K562 (cell line): Measurements from ENCODE around the gene THOC7.

Source experiments
- FOS ChIP-seq: IDR thresholded peaks from 3 replicates; pipeline ENCODE4 v1.6.1; 2011; ENCODE audit not compliant: insufficient read length; ENCODE audit errors: extremely low read depth
- RAD21 ChIP-seq, 2 experiments: fragments of 250-450 bp in 1 of 2; fragments of 450-650 bp in 1 of 2; sonication (Bioruptor Pico) in 1 of 2; formaldehyde crosslinking in 1 of 2; IDR thresholded peaks in 1 of 2; conservative IDR thresholded peaks in 1 of 2; 2 replicates each; pipeline versions ENCODE4 v1.4.0 to v1.8.0; 2020 to 2022; ENCODE audit warnings: mild to moderate bottlenecking in 2 of 2, moderate library complexity in 1 of 2
- RBM22 ChIP-seq: fragments of 200-400 bp; formaldehyde crosslinking; IDR thresholded peaks from 2 replicates; pipeline ENCODE4 v1.6.1; 2018; ENCODE audit warnings: low read length, low read depth; ENCODE audit not compliant: poor library complexity, severe bottlenecking
- RFX5 ChIP-seq: IDR thresholded peaks from 2 replicates; pipeline ENCODE4 v1.6.1; 2011; ENCODE audit warnings: low read depth, mild to moderate bottlenecking, improper control_type of control experiment, low read length
- ZNF140 ChIP-seq: fragments of 250-450 bp; sonication (Bioruptor Pico); IDR thresholded peaks from 2 replicates; pipeline ENCODE4 v1.8.0; 2021; ENCODE audit warnings: moderate library complexity, mild to moderate bottlenecking, inconsistent platforms
- ZNF408 ChIP-seq: fragments of 250-450 bp; sonication (Bioruptor Pico); IDR thresholded peaks from 2 replicates; pipeline ENCODE4 v1.4.0; 2020; ENCODE audit warnings: low read depth, mild to moderate bottlenecking, moderate library complexity
- TF ChIP-seq, protein P1 (sequence below): IDR thresholded peaks from 2 replicates; pipeline ENCODE4 v1.6.1; 2014; ENCODE audit warnings: antibody characterized with exemption

DNA sequence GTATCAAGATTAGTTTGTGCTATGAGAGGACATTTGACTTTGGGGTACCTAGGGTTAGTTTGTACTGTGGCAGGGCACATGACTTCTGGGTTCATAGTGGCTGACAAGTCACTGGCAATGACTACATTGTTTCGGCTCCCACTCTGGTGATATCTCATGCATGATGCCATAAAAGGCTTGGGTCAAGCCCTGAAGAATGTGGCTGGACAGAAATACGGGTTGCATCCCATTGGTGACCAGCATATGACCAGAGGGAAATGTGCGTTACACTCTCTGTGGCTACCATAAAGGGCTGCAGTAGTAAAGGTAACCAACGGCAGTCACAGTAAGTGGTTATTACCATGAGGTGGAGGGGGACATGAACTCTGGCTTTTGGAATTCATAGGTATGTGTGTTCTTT lies 18.4 kb downstream of the THOC7 start:
- TF ChIP-seq ZNF408 (CRISPR knock-in tag) = no peak
- no peak for TF ChIP-seq ZNF140 (CRISPR knock-in tag)
- TF ChIP-seq, protein P1, sequence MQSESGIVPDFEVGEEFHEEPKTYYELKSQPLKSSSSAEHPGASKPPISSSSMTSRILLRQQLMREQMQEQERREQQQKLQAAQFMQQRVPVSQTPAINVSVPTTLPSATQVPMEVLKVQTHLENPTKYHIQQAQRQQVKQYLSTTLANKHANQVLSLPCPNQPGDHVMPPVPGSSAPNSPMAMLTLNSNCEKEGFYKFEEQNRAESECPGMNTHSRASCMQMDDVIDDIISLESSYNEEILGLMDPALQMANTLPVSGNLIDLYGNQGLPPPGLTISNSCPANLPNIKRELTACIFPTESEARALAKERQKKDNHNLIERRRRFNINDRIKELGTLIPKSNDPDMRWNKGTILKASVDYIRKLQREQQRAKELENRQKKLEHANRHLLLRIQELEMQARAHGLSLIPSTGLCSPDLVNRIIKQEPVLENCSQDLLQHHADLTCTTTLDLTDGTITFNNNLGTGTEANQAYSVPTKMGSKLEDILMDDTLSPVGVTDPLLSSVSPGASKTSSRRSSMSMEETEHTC = no peak
- no peak for TF ChIP-seq RFX5
- no peak for TF ChIP-seq RAD21 (CRISPR knock-in tag; conservative IDR thresholded peaks at IDR 0.05 in 1 of 2, IDR thresholded peaks at IDR 0.05 in 1 of 2)
- TF ChIP-seq FOS = no peak
- TF ChIP-seq RBM22 = no peak
